Esophagus muscularis mucosa (tissue), 4 donors: ENCODE results near the gene PEBP1. TPM values are rescaled to one million over a fixed set of nuclear protein-coding genes. Genes with fewer than 3 reads are reported as not detected.
"Not testable (repeated sequence)": the region's sequence is repeated elsewhere in the genome, so short reads cannot be mapped to it uniquely, and the experiment has no call there.

ENCODE experiments used
- DNase-seq: peaks from one replicate; pipeline ENCODE4 v3.0.0-alpha.2; 2017; ENCODE audit errors: extremely low spot score
- H3K27ac ChIP-seq, 4 donors: fragments of 200-600 bp; sonication (generic); replicated peaks in 1 of 4; 1 replicate in 3 of 4; 2 replicates in 1 of 4; pipeline ENCODE4 v1.5.1; 2016 to 2019; ENCODE audit warnings: mild to moderate bottlenecking in 1 of 4
- H3K27me3 ChIP-seq, 4 donors: fragments of 200-600 bp; sonication (generic); one replicate each; pipeline versions ENCODE4 v1.5.1 to v1.6.0; 2016 to 2019
- H3K36me3 ChIP-seq, 4 donors: fragments of 200-600 bp; sonication (generic); one replicate each; pipeline ENCODE4 v1.5.1; 2016 to 2019
- H3K4me1 ChIP-seq, 4 donors: fragments of 200-600 bp; sonication (generic); one replicate each; pipeline ENCODE4 v1.5.1; 2016 to 2019
- H3K4me3 ChIP-seq, 4 donors: fragments of 200-600 bp; sonication (generic); 1 replicate in 2 of 4; 2 replicates in 2 of 4; pipeline ENCODE4 v1.5.1; 2016 to 2019; ENCODE audit warnings: mild to moderate bottlenecking in 4 of 4, moderate library complexity in 1 of 4
- H3K9me3 ChIP-seq, 4 donors: fragments of 200-600 bp; sonication (generic); 1 replicate in 3 of 4; 2 replicates in 1 of 4; pipeline ENCODE4 v1.5.1; 2016 to 2019
- EP300 ChIP-seq: sonication (generic); formaldehyde crosslinking; IDR thresholded peaks from one replicate; pipeline ENCODE4 v1.6.1; 2017; ENCODE audit warnings: antibody characterized with exemption
- POLR2A ChIP-seq: fragments of 450-650 bp; IDR thresholded peaks from one replicate; pipeline ENCODE4 v1.6.1; 2017; ENCODE audit warnings: antibody characterized with exemption, moderate library complexity, mild to moderate bottlenecking, low read depth
- POLR2AphosphoS5 ChIP-seq, 2 donors: sonication (generic); formaldehyde crosslinking; IDR thresholded peaks; one replicate each; pipeline ENCODE4 v1.6.1; 2017; ENCODE audit warnings: antibody characterized with exemption in 2 of 2
- WGBS: methylation state at CpG from one replicate; pipeline ENCODE4 v1.1.5; 2018; 5-methylcytosine and 5-hydroxymethylcytosine counted together
- intact Hi-C: fragments of 100-400 bp; cut with DNase I; formaldehyde crosslinking; loops from one replicate; pipeline ENCODE4 v1.15.1; 2023
- total RNA-seq, 4 donors: library from RNA; depleted of rRNA; stranded (reverse); fragments of >200 nt; gene quantifications; one replicate each; pipeline versions ENCODE4 v1.1.0 to v1.2.1, GENCODE V29; 2016
- TF ChIP-seq, protein P1 (sequence below), 3 experiments: fragments of 200-600 bp in 2 of 3; fragments of 450-650 bp in 1 of 3; sonication (generic) in 2 of 3; IDR thresholded peaks; one replicate each; pipeline ENCODE4 v1.5.1; 2017 to 2019; ENCODE audit warnings: antibody characterized with exemption in 3 of 3, mild to moderate bottlenecking in 2 of 3, moderate library complexity in 1 of 3

The PEBP1 gene
- total RNA-seq, 4 donors from 2014 or later, result 233 to 393 (median 327) TPM

- H3K4me3 ChIP-seq, result no peak overlapping the region
- H3K27ac ChIP-seq, result no peak overlapping the region
- H3K4me1 ChIP-seq, result peaks cover under 1 to 3% (median 1%) of the 10 kb centered on the region in 4 donors
- intact Hi-C loops, result no loop called here
- peaks cover 0 to 10% (median 2%) of the 10 kb centered on the region in 4 donors for H3K36me3 ChIP-seq
- 81% methylated on average over 13 of the region's 13 CpGs for WGBS
- no peaks in the 10 kb centered on the region for H3K27me3 ChIP-seq
- DNase-seq, result no peak
- TF ChIP-seq POLR2A, result no peak
- no peak for TF ChIP-seq EP300
- no peak for TF ChIP-seq POLR2AphosphoS5 (IDR thresholded peaks at IDR 0.05)
- TF ChIP-seq, protein P1, sequence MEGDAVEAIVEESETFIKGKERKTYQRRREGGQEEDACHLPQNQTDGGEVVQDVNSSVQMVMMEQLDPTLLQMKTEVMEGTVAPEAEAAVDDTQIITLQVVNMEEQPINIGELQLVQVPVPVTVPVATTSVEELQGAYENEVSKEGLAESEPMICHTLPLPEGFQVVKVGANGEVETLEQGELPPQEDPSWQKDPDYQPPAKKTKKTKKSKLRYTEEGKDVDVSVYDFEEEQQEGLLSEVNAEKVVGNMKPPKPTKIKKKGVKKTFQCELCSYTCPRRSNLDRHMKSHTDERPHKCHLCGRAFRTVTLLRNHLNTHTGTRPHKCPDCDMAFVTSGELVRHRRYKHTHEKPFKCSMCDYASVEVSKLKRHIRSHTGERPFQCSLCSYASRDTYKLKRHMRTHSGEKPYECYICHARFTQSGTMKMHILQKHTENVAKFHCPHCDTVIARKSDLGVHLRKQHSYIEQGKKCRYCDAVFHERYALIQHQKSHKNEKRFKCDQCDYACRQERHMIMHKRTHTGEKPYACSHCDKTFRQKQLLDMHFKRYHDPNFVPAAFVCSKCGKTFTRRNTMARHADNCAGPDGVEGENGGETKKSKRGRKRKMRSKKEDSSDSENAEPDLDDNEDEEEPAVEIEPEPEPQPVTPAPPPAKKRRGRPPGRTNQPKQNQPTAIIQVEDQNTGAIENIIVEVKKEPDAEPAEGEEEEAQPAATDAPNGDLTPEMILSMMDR (IDR thresholded peaks at IDR 0.05), result no peak
- no peaks in the 10 kb centered on the region for H3K9me3 ChIP-seq
These were observed 9.7 kb upstream of the PEBP1 start for GRCh38 chr12:118126119-118126757.

DNA sequence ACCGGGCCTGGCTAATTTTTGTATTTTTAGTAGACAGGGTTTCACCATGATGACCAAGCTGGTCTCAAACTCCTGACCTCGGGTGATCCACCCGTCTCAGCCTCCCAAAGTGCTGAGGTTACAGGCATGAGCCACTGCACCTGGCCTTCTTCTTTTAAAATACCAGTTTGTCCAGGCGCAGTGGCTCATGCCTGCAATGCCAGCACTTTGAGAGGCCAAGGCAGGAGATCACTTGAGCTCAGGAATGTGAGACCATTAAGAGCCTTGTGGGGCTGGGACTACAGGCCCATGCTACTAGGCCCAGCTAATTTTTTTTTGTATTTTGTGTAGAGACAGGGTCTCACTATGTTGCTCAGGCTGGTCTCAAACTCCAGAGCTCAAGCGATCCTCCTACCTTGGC lies 8.1 kb upstream of the PEBP1 start:
- Histone ChIP-seq H3K4me1 (peaks cover 0 to 9% (median 3%) of the 10 kb centered on the region in 4 donors), H3K27ac (no peak overlapping the region), H3K9me3 (no peaks in the 10 kb centered on the region), H3K4me3 (no peak overlapping the region), H3K27me3 (no peaks in the 10 kb centered on the region), H3K36me3 (peaks cover 0 to 10% (median 2%) of the 10 kb centered on the region in 4 donors)
- intact Hi-C loops, result no loop called here
- TF ChIP-seq POLR2AphosphoS5 (IDR thresholded peaks at IDR 0.05), result no peak
- TF ChIP-seq, protein P1 (IDR thresholded peaks at IDR 0.05), result no peak
- no peak for TF ChIP-seq EP300
- WGBS, result 95% methylated on average over 5 of the region's 5 CpGs
- DNase-seq, result no peak

DNA sequence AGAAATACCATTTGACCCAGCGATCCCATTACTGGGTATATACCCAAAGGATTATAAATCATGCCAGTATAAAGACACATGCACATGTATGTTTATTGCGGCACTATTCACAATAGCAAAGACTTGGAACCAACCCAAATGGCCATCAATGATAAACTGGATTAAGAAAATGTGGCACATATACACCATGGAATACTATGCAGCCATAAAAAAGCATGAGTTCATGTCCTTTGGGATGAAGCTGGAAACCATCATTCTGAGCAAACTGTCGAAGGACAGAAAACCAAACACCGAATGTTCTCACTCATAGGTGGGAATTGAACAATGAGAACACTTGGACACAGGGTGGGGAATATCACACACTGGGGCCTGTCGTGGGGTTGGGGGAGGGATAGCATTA lies 6.5 kb upstream of the PEBP1 start:
- H3K9me3 ChIP-seq, DNase-seq, H3K27ac ChIP-seq, intact Hi-C loops, H3K4me3 ChIP-seq, H3K27me3 ChIP-seq: not testable (repeated sequence)
- 95% methylated on average over 5 of the region's 5 CpGs for WGBS
- peaks cover 0 to 11% (median 4%) of the 10 kb centered on the region in 4 donors for H3K4me1 ChIP-seq
- H3K36me3 ChIP-seq, result peaks cover 0 to 10% (median 2%) of the 10 kb centered on the region in 4 donors

GRCh38 chr12:118136559-118137003 lies 657 bp downstream of the PEBP1 start:
- H3K27ac ChIP-seq, result peak overlapping the region; percentile 86 to 95 (median 94)
- H3K4me1 ChIP-seq, result peaks cover 19 to 53% (median 44%) of the 10 kb centered on the region in 4 donors
- peak overlapping the region; percentile 88 to 98 (median 91) for H3K4me3 ChIP-seq
- TF ChIP-seq POLR2AphosphoS5 (IDR thresholded peaks at IDR 0.05) (no peak), EP300 (no peak), POLR2A (no peak)
- TF ChIP-seq, protein P1 (IDR thresholded peaks at IDR 0.05), result no peak
- intact Hi-C loops, result loop anchor here (5.0 kb wide), 1 partner anchor 74 kb away; the partner anchor contains the start of gene WSB2
- DNase-seq, result no peak
- H3K9me3 ChIP-seq, result no peaks in the 10 kb centered on the region
- H3K27me3 ChIP-seq, result no peaks in the 10 kb centered on the region
- 3% methylated on average over 20 of the region's 29 CpGs for WGBS
- H3K36me3 ChIP-seq, result peaks cover 27 to 40% (median 36%) of the 10 kb centered on the region in 4 donors

GRCh38 chr12:118137148-118137678 lies 1.3 kb downstream of the PEBP1 start:
- WGBS, result 78% methylated on average over 10 of the region's 10 CpGs

More at GRCh38 chr12:118137148-118137678, 1.3 kb downstream of the PEBP1 start:
- no peak for DNase-seq
- Histone ChIP-seq H3K4me1 (peaks cover 19 to 47% (median 42%) of the 10 kb centered on the region in 4 donors), H3K27ac (peak overlapping the region; percentile 86 to 95 (median 94)), H3K9me3 (no peaks in the 10 kb centered on the region), H3K36me3 (peaks cover 27 to 47% (median 43%) of the 10 kb centered on the region in 4 donors), H3K27me3 (no peaks in the 10 kb centered on the region), H3K4me3 (peak overlapping the region; percentile 88 to 98 (median 91))
- intact Hi-C loops, result loop anchor here (5.0 kb wide), 1 partner anchor 75 kb away; the partner anchor contains the start of gene WSB2
- TF ChIP-seq, protein P1 (IDR thresholded peaks at IDR 0.05), result no peak
- no peak for TF ChIP-seq EP300
- no peak for TF ChIP-seq POLR2A
- TF ChIP-seq POLR2AphosphoS5 (IDR thresholded peaks at IDR 0.05), result no peak
